Measurements from ENCODE around the gene ECI2.

ECI2 gene

GRCh38 chr6:4124351-4124750, 11.0 kb downstream of the ECI2 start:
- CTCF ChIA-PET, result interaction anchor here (0.6 to 1.6 kb wide), 2 partner anchors 13 to 117 kb away, joined by 3 to 5 read pairs; no protein-coding TSS in a partner anchor
- TF ChIP-seq ZNF560 (tag by site-specific recombination; IDR thresholded peaks at IDR 0.05; ENCODE audit: borderline replicate concordance) (no peak), ZNF202 (tag by site-specific recombination; IDR thresholded peaks at IDR 0.05; ENCODE audit: borderline replicate concordance) (no peak), ZNF529 (tag by site-specific recombination; IDR thresholded peaks at IDR 0.05; ENCODE audit: insufficient replicate concordance) (no peak), GLIS2 (tag by site-specific recombination; IDR thresholded peaks at IDR 0.05) (no peak), HOXC10 (CRISPR knock-in tag; IDR thresholded peaks at IDR 0.05) (no peak), ZNF223 (tag by site-specific recombination; IDR thresholded peaks at IDR 0.05) (no peak)
- POLR2A ChIA-PET, result no interaction called here
- Histone ChIP-seq H3K36me3 (ENCODE audit: control insufficient read depth in 2 of 2, insufficient read depth in 1 of 2, low read length in 2 of 2) (peaks cover 57 to 82% of the 10 kb centered on the region in 2 experiments), H3K27ac (ENCODE audit: extremely low read depth, low read depth, low read length) (no peak overlapping the region), H3K4me3 (ENCODE audit: low read depth, low read length) (no peak overlapping the region), H3K4me1 (ENCODE audit: control insufficient read depth, insufficient read depth, low read length) (no peaks in the 10 kb centered on the region), H3K9me3 (ENCODE audit: control insufficient read depth, insufficient read depth, low read depth, low read length) (no peaks in the 10 kb centered on the region)

- Histone ChIP-seq H3K36me3 (ENCODE audit: control insufficient read depth in 2 of 2, insufficient read depth in 1 of 2, low read length in 2 of 2) (peaks cover 40 to 52% of the 10 kb centered on the region in 2 experiments), H3K9me3 (ENCODE audit: control insufficient read depth, insufficient read depth, low read depth, low read length) (no peaks in the 10 kb centered on the region), H3K27ac (ENCODE audit: extremely low read depth, low read depth, low read length) (no peak overlapping the region), H3K4me1 (ENCODE audit: control insufficient read depth, insufficient read depth, low read length) (no peaks in the 10 kb centered on the region), H3K4me3 (ENCODE audit: low read depth, low read length) (no peak overlapping the region)
- TF ChIP-seq ZSCAN23 (tag by site-specific recombination; IDR thresholded peaks at IDR 0.05) (no peak), KLF17 (tag by site-specific recombination; IDR thresholded peaks at IDR 0.05) (no peak), ZNF76 (tag by site-specific recombination; IDR thresholded peaks at IDR 0.05; ENCODE audit: borderline replicate concordance, low read depth) (no peak), ZNF311 (tag by site-specific recombination; IDR thresholded peaks at IDR 0.05; ENCODE audit: borderline replicate concordance) (no peak), ZBTB6 (tag by site-specific recombination; IDR thresholded peaks at IDR 0.05) (no peak), ZNF26 (tag by site-specific recombination; IDR thresholded peaks at IDR 0.05) (no peak), ZNF121 (tag by site-specific recombination; IDR thresholded peaks at IDR 0.05) (no peak), ZNF792 (tag by site-specific recombination; IDR thresholded peaks at IDR 0.05) (no peak), SP3 (tag by site-specific recombination; IDR thresholded peaks at IDR 0.05) (no peak), ZNF48 (tag by site-specific recombination; IDR thresholded peaks at IDR 0.05) (no peak), ZNF776 (tag by site-specific recombination; IDR thresholded peaks at IDR 0.05; ENCODE audit: borderline replicate concordance) (no peak), ZNF660 (tag by site-specific recombination; IDR thresholded peaks at IDR 0.05) (no peak), ZNF302 (tag by site-specific recombination; IDR thresholded peaks at IDR 0.05; ENCODE audit: low read depth) (no peak), ZNF843 (tag by site-specific recombination; IDR thresholded peaks at IDR 0.05) (no peak), ZNF248 (tag by site-specific recombination; IDR thresholded peaks at IDR 0.05) (no peak), ZNF280D (tag by site-specific recombination; IDR thresholded peaks at IDR 0.05) (no peak), KLF10 (tag by site-specific recombination; IDR thresholded peaks at IDR 0.05) (no peak), ZNF654 (tag by site-specific recombination; IDR thresholded peaks at IDR 0.05; ENCODE audit: low read depth) (no peak), ZNF639 (tag by site-specific recombination; IDR thresholded peaks at IDR 0.05) (no peak)
- CTCF ChIA-PET, result interaction anchor here (0.7 kb wide), 2 partner anchors 13 to 108 kb away, joined by 3 to 4 read pairs; no protein-coding TSS in a partner anchor
- POLR2A ChIA-PET, result no interaction called here
These were observed 19.6 kb downstream of the ECI2 start for GRCh38 chr6:4115741-4116140.
